Left lung (tissue), 10 donors: ENCODE data around the gene STOX2. TPM values are rescaled to one million over a fixed set of nuclear protein-coding genes. Genes with fewer than 3 reads are reported as not detected.

Experiments used
- ATAC-seq: fragments of 200-7000 bp; cut with Tn5 transposase; one replicate; pipeline ENCODE4 v1.9.1; 2020; ENCODE audit warnings: moderate library complexity
- DNase-seq, 4 donors: peaks; one replicate each; pipeline ENCODE4 v3.0.0-alpha.2; 2013 to 2020
- H3K27ac ChIP-seq, 2 donors: fragments of 200-600 bp; sonication (generic) in 1 of 2; one replicate each; pipeline versions ENCODE4 v1.5.0 to v1.8.0; 2020 to 2021
- H3K27me3 ChIP-seq, 2 donors: fragments of 200-600 bp; sonication (generic) in 1 of 2; one replicate each; pipeline versions ENCODE4 v1.5.0 to v1.8.0; 2020 to 2021
- H3K36me3 ChIP-seq, 2 donors: fragments of 200-600 bp; sonication (generic) in 1 of 2; one replicate each; pipeline versions ENCODE4 v1.5.0 to v1.8.0; 2020 to 2021
- H3K4me1 ChIP-seq, 2 donors: fragments of 200-600 bp; one replicate each; pipeline ENCODE4 v1.8.0; 2021
- H3K4me3 ChIP-seq, 2 donors: fragments of 200-600 bp; sonication (generic) in 1 of 2; one replicate each; pipeline versions ENCODE4 v1.5.0 to v1.8.0; 2020 to 2021; ENCODE audit warnings: mild to moderate bottlenecking in 1 of 2
- H3K9me3 ChIP-seq, 2 donors: fragments of 200-600 bp; sonication (generic) in 1 of 2; one replicate each; pipeline versions ENCODE4 v1.5.0 to v1.8.0; 2020 to 2021
- intact Hi-C, 2 donors: fragments of 100-400 bp; cut with DNase I; formaldehyde crosslinking; loops; one replicate each; pipeline versions ENCODE4 v1.11.2 to v1.14.2; 2022
- polyA plus RNA-seq, 6 donors: library from polyadenylated mRNA; unstranded; fragments of 120-200 nt; gene quantifications; one replicate each; pipeline ENCODE4 v1.2.1, GENCODE V29; 2013; ENCODE audit not compliant: insufficient read length in 6 of 6
- total RNA-seq, 2 donors: library from RNA; stranded (reverse); fragmentation: NEBNext Ultra II Directional; extraction: Animal tissue kit (Norgen Biotek cat#: 25700); gene quantifications; one replicate each; pipeline ENCODE4 v1.2.1, GENCODE V29; 2021
- TF ChIP-seq, protein P1 (sequence below), 2 donors: fragments of 200-600 bp; sonication (generic) in 1 of 2; IDR thresholded peaks; one replicate each; pipeline versions ENCODE4 v1.5.0 to v1.8.0; 2021; ENCODE audit warnings: antibody characterized with exemption in 2 of 2
- donor health status: DM: no; HTN: yes; CAD: no.
- donor health status: DM: no; HTN: no; CAD: no.

STOX2 gene
- total and polyA plus RNA-seq, 8 donors = 12.4 to 19.5 (median 16.4) TPM

DNA sequence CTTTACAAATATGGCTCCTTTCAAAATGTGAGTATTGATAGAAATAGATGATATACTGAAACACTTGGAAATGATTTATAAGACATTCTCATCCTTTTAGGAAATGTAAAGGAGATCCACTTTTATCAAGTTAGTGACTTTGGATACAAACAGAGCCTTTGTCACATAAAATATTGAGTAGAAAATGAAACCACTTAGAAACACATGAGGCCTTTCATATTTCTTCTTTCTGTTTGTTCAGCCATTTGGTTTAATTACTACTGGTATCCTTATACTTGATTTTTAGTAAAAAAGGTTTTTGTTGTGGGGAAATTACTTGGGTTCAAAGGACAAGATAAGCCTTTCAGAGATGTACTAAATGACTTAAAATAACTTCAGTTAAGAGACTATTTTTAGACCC is 4.1 kb downstream of the STOX2 start:
- H3K9me3 ChIP-seq = no peaks in the 10 kb centered on the region
- H3K4me3 ChIP-seq = no peak overlapping the region
- ATAC-seq (no peak), DNase-seq (no peak)
- H3K4me1 ChIP-seq = peaks cover 10 to 27% of the 10 kb centered on the region in 2 donors
- no peaks in the 10 kb centered on the region for H3K36me3 ChIP-seq
- TF ChIP-seq, protein P1, sequence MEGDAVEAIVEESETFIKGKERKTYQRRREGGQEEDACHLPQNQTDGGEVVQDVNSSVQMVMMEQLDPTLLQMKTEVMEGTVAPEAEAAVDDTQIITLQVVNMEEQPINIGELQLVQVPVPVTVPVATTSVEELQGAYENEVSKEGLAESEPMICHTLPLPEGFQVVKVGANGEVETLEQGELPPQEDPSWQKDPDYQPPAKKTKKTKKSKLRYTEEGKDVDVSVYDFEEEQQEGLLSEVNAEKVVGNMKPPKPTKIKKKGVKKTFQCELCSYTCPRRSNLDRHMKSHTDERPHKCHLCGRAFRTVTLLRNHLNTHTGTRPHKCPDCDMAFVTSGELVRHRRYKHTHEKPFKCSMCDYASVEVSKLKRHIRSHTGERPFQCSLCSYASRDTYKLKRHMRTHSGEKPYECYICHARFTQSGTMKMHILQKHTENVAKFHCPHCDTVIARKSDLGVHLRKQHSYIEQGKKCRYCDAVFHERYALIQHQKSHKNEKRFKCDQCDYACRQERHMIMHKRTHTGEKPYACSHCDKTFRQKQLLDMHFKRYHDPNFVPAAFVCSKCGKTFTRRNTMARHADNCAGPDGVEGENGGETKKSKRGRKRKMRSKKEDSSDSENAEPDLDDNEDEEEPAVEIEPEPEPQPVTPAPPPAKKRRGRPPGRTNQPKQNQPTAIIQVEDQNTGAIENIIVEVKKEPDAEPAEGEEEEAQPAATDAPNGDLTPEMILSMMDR (IDR thresholded peaks at IDR 0.05) = no peak
- intact Hi-C loops = no loop called here
- no peak overlapping the region for H3K27ac ChIP-seq
- peaks cover 4 to 40% of the 10 kb centered on the region in 2 donors for H3K27me3 ChIP-seq

DNA sequence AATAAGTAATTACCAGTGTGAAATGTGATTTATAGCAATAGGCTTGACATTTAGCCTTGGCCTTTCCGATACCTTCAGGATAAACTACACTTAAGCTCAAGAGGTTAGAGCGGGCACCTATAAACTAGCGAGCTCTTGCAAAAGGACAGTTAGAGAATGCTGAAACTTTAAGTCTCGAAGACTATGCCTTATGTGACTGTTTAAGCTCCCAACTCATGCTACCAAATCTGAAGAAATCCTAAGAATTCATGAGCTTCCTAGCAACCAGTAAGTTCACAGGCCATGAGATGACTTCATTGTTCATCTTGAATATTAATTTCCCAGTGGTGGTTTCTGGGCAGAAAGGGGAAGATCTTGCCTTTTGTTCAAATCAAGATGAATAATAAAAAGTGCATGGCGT is 4.7 kb downstream of the STOX2 start:
- TF ChIP-seq, protein P1 (IDR thresholded peaks at IDR 0.05) = no peak
- no peak for ATAC-seq
- intact Hi-C loops = no loop called here

GRCh38 chr4:183912585-183912984 is 7.5 kb downstream of the STOX2 start:
- ATAC-seq (no peak), DNase-seq (no peak)
- intact Hi-C loops = no loop called here
- H3K36me3 ChIP-seq = no peaks in the 10 kb centered on the region
- H3K4me3 ChIP-seq = no peak overlapping the region
- H3K27ac ChIP-seq = no peak overlapping the region
- peaks cover 4 to 8% of the 10 kb centered on the region in 2 donors for H3K27me3 ChIP-seq
- H3K9me3 ChIP-seq = no peaks in the 10 kb centered on the region
- TF ChIP-seq, protein P1 (IDR thresholded peaks at IDR 0.05) = no peak
- H3K4me1 ChIP-seq = no peaks in the 10 kb centered on the region

More for the DNA sequence above, 4.7 kb downstream of the STOX2 start:
- no peak overlapping the region for H3K4me3 ChIP-seq
- no peak overlapping the region for H3K27ac ChIP-seq
- no peak for DNase-seq
- peaks cover 4 to 36% of the 10 kb centered on the region in 2 donors for H3K27me3 ChIP-seq
- no peaks in the 10 kb centered on the region for H3K36me3 ChIP-seq
- peaks cover 10 to 24% of the 10 kb centered on the region in 2 donors for H3K4me1 ChIP-seq
- H3K9me3 ChIP-seq = no peaks in the 10 kb centered on the region

DNA sequence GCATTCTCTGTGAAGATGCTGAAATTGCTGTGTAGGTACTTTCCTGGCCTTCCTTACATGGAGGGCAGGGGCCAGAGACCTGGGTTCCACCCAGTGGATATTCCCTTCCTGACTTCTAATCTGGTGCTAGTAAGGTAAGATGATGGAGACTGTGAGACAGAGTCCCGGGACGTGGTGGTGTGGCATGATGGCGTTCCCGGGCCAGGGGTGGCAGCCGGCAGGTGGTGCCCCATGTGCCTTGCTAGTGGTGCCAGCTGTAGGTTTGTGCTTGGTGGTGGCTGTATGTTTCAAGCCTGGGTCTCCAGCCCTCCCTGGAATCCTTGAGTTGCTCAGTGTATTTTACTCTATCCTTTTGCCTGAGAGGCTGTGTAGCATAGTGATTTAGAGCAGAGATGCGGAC is 10.9 kb downstream of the STOX2 start:
- Histone ChIP-seq H3K9me3 (no peaks in the 10 kb centered on the region), H3K4me3 (no peak overlapping the region), H3K4me1 (no peaks in the 10 kb centered on the region), H3K27me3 (no peaks in the 10 kb centered on the region), H3K27ac (no peak overlapping the region), H3K36me3 (no peaks in the 10 kb centered on the region)
- no peak for DNase-seq
- TF ChIP-seq, protein P1 (IDR thresholded peaks at IDR 0.05) = no peak
- ATAC-seq = no peak
- intact Hi-C loops = no loop called here

GRCh38 chr4:183918696-183919095 is 13.6 kb downstream of the STOX2 start:
- intact Hi-C loops = no loop called here
- no peak for ATAC-seq

More at GRCh38 chr4:183918696-183919095, 13.6 kb downstream of the STOX2 start:
- no peaks in the 10 kb centered on the region for H3K9me3 ChIP-seq
- TF ChIP-seq, protein P1 (IDR thresholded peaks at IDR 0.05) = no peak
- no peaks in the 10 kb centered on the region for H3K27me3 ChIP-seq
- H3K36me3 ChIP-seq = no peaks in the 10 kb centered on the region
- no peak overlapping the region for H3K4me3 ChIP-seq
- no peak for DNase-seq
- H3K4me1 ChIP-seq = no peaks in the 10 kb centered on the region
- no peak overlapping the region for H3K27ac ChIP-seq
